Uterus (tissue), 4 donors: ENCODE measurements around the gene ANKFN1. TPM values are rescaled to one million over a fixed set of nuclear protein-coding genes. Genes with fewer than 3 reads are reported as not detected.

Source experiments
- DNase-seq, 2 donors: peaks; one replicate each; pipeline ENCODE4 v3.0.0-alpha.2; 2019 to 2020
- H3K27ac ChIP-seq, 2 donors: fragments of 200-600 bp; sonication (generic); 1 replicate in 1 of 2; 2 replicates in 1 of 2; pipeline ENCODE4 v1.5.1; 2016 to 2018
- H3K27me3 ChIP-seq, 2 donors: fragments of 200-600 bp; sonication (generic); one replicate each; pipeline ENCODE4 v1.5.1; 2018 to 2019; ENCODE audit warnings: control low read depth in 1 of 2
- H3K36me3 ChIP-seq, 2 donors: fragments of 200-600 bp; sonication (generic); one replicate each; pipeline ENCODE4 v1.5.1; 2019; ENCODE audit warnings: control low read depth in 1 of 2
- H3K4me1 ChIP-seq, 2 donors: fragments of 200-600 bp; sonication (generic); one replicate each; pipeline ENCODE4 v1.5.1; 2018 to 2019; ENCODE audit warnings: control low read depth in 1 of 2
- H3K4me3 ChIP-seq, 2 donors: fragments of 200-600 bp; sonication (generic); 1 replicate in 1 of 2; 2 replicates in 1 of 2; pipeline ENCODE4 v1.5.1; 2018 to 2019; ENCODE audit warnings: mild to moderate bottlenecking in 1 of 2
- H3K9me3 ChIP-seq, 2 donors: fragments of 200-600 bp; sonication (generic); one replicate each; pipeline ENCODE4 v1.5.1; 2019; ENCODE audit warnings: control low read depth in 1 of 2
- POLR2A ChIP-seq, 2 donors: fragments of 450-650 bp; IDR thresholded peaks; one replicate each; pipeline ENCODE4 v1.6.1; 2016; ENCODE audit warnings: antibody characterized with exemption in 2 of 2, mild to moderate bottlenecking in 1 of 2, moderate library complexity in 1 of 2
- intact Hi-C: fragments of 100-400 bp; cut with DNase I; formaldehyde crosslinking; loops from one replicate; pipeline ENCODE4 v1.15.1; 2023; ENCODE audit warnings: low total_unique reads
- total RNA-seq, 4 donors: library from RNA; depleted of rRNA in 3 of 4; stranded (reverse); fragments of >200 nt in 3 of 4; gene quantifications; one replicate each; pipeline versions ENCODE4 v1.1.0 to v1.2.4, GENCODE V29; 2014 to 2023
- TF ChIP-seq, protein P1 (sequence below), 4 experiments: fragments of 200-600 bp in 2 of 4; fragments of 450-650 bp in 2 of 4; sonication (generic) in 2 of 4; IDR thresholded peaks; one replicate each; pipeline ENCODE4 v1.5.1; 2016 to 2019; ENCODE audit warnings: antibody characterized with exemption in 4 of 4, mild to moderate bottlenecking in 2 of 4, moderate library complexity in 1 of 4
- donor health status: DM: yes; HTN: yes; CAD: no.

ANKFN1 gene
- total RNA-seq, 4 donors from 2014 or later = 0.27 to 2.6 TPM; not detected in 2

DNA sequence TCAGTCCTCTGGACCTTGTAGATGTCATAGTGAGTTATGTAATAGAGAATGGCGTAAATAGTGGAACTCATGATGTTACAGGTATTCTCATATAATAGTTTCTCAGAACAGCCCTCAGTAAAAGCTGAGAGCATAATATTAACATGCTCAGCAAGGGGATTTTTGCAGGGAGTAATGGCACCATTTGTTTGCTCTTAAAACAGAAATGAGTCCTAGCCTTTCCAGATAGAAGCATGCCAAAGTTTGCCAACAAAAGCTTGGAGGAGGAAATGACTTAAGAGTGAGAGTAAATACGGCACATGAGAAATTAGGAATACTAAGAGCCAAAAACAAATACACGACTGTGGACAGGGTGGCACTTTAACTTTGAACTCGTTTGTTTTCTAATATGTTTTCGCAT, 198.4 kb downstream of the ANKFN1 start:
- DNase-seq = no peak
- intact Hi-C loops = no loop called here
- H3K27me3 ChIP-seq = no peaks in the 10 kb centered on the region
- H3K27ac ChIP-seq = no peak overlapping the region
- H3K36me3 ChIP-seq = no peaks in the 10 kb centered on the region
- H3K4me3 ChIP-seq = no peak overlapping the region
- no peaks in the 10 kb centered on the region for H3K4me1 ChIP-seq
- TF ChIP-seq, protein P1, sequence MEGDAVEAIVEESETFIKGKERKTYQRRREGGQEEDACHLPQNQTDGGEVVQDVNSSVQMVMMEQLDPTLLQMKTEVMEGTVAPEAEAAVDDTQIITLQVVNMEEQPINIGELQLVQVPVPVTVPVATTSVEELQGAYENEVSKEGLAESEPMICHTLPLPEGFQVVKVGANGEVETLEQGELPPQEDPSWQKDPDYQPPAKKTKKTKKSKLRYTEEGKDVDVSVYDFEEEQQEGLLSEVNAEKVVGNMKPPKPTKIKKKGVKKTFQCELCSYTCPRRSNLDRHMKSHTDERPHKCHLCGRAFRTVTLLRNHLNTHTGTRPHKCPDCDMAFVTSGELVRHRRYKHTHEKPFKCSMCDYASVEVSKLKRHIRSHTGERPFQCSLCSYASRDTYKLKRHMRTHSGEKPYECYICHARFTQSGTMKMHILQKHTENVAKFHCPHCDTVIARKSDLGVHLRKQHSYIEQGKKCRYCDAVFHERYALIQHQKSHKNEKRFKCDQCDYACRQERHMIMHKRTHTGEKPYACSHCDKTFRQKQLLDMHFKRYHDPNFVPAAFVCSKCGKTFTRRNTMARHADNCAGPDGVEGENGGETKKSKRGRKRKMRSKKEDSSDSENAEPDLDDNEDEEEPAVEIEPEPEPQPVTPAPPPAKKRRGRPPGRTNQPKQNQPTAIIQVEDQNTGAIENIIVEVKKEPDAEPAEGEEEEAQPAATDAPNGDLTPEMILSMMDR (IDR thresholded peaks at IDR 0.05) = no peak
- no peaks in the 10 kb centered on the region for H3K9me3 ChIP-seq

DNA sequence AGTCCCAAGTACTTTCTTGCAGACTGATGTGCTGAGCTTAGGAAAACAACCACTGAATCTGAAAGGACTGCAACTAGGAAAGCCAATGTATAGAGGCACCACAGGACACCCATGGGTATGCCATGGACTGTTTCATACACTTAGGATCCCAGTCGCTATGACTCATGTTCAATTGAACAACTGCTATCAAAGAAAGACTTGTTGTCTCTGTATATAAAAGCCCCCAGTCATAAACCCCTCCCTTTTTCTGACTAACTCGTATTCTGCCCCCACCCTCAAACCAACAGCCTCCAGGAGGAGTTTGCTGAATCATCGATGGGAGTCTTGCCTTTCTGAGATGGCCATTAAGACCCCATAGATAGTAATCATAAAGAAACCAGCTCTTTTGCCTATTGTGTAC, 205.4 kb downstream of the ANKFN1 start:
- Histone ChIP-seq H3K4me1 (no peaks in the 10 kb centered on the region), H3K27me3 (no peaks in the 10 kb centered on the region), H3K9me3 (no peaks in the 10 kb centered on the region), H3K4me3 (no peak overlapping the region), H3K36me3 (no peaks in the 10 kb centered on the region), H3K27ac (no peak overlapping the region)
- DNase-seq = no peak
- intact Hi-C loops = no loop called here
- TF ChIP-seq, protein P1 (IDR thresholded peaks at IDR 0.05) = no peak
- TF ChIP-seq POLR2A (IDR thresholded peaks at IDR 0.05) = no peak

DNA sequence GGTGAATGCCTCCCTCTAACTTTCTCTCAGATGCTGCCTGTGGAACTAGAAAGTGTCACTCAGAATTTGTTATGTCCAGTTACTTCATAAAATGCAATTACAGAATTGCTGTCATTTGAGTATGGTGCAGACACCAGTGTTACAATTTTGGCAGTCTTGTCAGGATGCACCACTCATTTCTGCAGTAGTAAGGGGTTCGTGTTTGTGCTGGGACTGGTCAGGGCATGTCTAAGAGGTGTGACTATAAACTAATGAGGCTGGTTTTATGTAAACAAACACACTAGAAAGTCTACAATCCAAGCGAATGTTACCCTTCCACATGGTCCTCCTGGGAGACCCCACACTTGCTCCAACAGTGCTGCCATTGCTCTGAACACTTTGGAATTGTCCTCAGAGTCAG, 206.2 kb downstream of the ANKFN1 start:
- Histone ChIP-seq H3K4me1 (no peaks in the 10 kb centered on the region), H3K27me3 (no peaks in the 10 kb centered on the region), H3K9me3 (no peaks in the 10 kb centered on the region), H3K4me3 (no peak overlapping the region), H3K36me3 (no peaks in the 10 kb centered on the region), H3K27ac (no peak overlapping the region)
- TF ChIP-seq, protein P1 (IDR thresholded peaks at IDR 0.05) = no peak
- TF ChIP-seq POLR2A (IDR thresholded peaks at IDR 0.05) = no peak
- intact Hi-C loops = no loop called here
- DNase-seq = no peak

DNA sequence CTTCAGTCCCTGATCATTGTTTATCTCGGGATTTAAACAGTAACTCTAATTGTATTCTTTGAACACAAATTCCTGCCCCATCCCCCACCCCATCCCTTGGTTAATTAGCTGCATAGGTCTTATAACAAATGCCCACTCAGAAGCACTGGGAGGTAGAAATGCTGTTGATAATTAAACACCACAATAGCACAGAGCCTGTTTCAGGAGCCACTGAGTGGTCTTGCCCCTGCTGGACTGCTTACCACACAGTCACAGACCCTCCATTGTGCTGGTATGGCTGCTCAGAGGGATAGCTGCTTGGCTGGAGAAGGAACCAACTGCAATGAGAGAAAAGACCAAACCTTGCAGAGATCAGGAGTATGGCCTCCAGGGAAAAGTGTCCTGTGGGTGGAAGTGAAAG, 214.1 kb downstream of the ANKFN1 start:
- Histone ChIP-seq H3K9me3 (no peaks in the 10 kb centered on the region), H3K36me3 (no peaks in the 10 kb centered on the region), H3K27ac (no peak overlapping the region), H3K4me1 (no peaks in the 10 kb centered on the region), H3K27me3 (no peaks in the 10 kb centered on the region), H3K4me3 (no peak overlapping the region)
- DNase-seq = no peak
- no peak for TF ChIP-seq POLR2A (IDR thresholded peaks at IDR 0.05)
- TF ChIP-seq, protein P1 (IDR thresholded peaks at IDR 0.05) = no peak
- intact Hi-C loops = no loop called here

DNA sequence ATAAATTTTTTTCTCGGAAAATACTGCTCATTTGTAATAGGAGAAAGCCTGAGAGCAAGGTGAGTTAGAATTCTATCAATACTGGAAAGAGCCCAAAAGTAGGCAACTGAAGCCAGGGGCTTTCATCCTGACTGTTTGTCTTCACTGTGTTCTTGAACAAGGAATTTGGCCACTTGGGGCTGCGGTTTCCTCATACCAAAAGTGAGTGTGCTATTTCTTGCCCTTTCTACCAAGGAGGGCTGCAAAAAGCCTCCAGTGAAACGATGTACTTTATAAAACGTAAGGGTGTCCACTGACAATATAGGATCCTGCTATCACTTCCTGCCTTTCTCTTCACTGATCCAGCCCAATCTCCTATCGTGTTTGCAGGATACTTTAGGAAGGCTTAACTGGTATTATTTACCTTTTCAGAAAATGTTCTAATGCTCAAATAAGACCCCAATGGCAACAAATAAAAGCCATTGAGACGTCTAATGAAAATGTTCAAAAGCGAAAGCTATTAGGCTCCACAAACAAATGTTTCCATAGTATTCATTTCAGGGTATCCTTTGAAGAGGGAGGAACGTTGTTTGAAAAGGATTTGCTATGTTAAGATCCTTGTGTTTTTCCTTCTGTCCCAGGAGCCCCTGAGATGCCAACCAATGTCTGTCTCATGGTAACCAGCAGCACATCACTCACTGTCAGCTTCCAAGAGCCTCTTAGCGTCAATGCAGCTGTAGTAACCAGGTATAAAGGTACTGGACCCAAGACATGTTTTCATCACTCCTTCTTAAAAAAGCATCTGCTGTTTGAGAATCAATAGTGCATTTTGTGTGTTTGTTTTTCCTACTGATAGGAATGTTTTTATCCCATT, 220.9 kb downstream of the ANKFN1 start:
- Histone ChIP-seq H3K36me3 (no peaks in the 10 kb centered on the region), H3K27me3 (no peaks in the 10 kb centered on the region), H3K4me3 (no peak overlapping the region), H3K4me1 (no peaks in the 10 kb centered on the region), H3K9me3 (no peaks in the 10 kb centered on the region), H3K27ac (no peak overlapping the region)
- intact Hi-C loops = no loop called here
- no peak for DNase-seq
- TF ChIP-seq, protein P1 (IDR thresholded peaks at IDR 0.05) = no peak
- no peak for TF ChIP-seq POLR2A (IDR thresholded peaks at IDR 0.05)
